ENCODE measurements around the gene SYDE1.

- no peak for TF ChIP-seq EZH2 (IDR thresholded peaks at IDR 0.05; ENCODE audit: insufficient read depth, poor library complexity, severe bottlenecking)
- TF ChIP-seq EZH2phosphoT487 (IDR thresholded peaks at IDR 0.05; ENCODE audit: insufficient read depth, low read depth), result no peak
Observed at GRCh38 chr19:15075806-15076205, 31.4 kb upstream of the SYDE1 start.

All from GM23248 (cell line).